ENCODE data around the gene IKZF4.
A peak's percentile ranks its signal among the peaks of the same experiment; 100 is the strongest.

Gene IKZF4

DNA sequence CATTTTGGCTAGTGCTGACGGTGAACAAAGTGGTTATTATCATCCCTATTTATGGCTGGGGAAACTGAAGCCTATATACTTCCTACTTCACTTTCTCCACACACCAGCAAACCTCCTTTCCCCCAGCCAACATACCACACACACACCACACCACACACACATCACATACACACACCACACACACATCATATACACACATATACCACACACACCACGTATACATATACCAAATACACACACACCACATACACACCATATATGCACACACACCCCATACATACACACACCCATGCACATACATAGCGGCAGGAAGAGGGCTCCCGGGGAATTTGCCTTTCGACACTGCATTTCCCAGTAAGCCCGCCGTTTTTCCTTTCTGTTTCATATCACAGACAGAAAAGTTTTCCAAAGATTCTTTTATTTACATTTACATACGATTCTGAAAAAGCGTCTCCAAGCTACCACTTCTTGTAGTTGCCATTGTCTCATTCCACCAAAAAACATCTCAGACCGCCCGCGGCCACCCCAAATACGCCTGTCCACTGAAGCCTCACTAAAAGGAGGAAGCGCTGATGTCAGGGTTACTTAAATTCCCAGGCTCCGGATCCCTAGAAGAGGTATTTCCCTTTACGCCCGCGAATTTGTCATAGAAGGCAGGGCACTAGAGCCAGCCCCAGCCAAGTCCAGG, 47.8 kb upstream of the IKZF4 start:
- peak overlapping the region; percentile 74 for H3K27ac ChIP-seq (ENCODE audit: low read length)
- H3K4me3 ChIP-seq (ENCODE audit: low read depth in 1 of 2, low read length in 2 of 2) = peak overlapping the region; percentile 39 to 64; a peak in 3 of 4 replicates
- peak overlapping the region; percentile 66 for H3K4me2 ChIP-seq (ENCODE audit: insufficient read depth, low read length)
- H4K20me1 ChIP-seq (ENCODE audit: insufficient read depth, low read length) = 0 out of 2 replicates have a peak, but pooled peaks cover 2% of the 10 kb centered on the region
- H3K9ac ChIP-seq (ENCODE audit: low read depth, low read length) = peak overlapping the region; percentile 59
- H3K4me1 ChIP-seq (ENCODE audit: insufficient read depth, low read length) = peaks cover 68% of the 10 kb centered on the region
- DNase-seq (no peak), ATAC-seq (ENCODE audit: insufficient read depth, low read depth) (no peak)
- H3K36me3 ChIP-seq (ENCODE audit: insufficient read depth, low read length) = peaks cover 55% of the 10 kb centered on the region
- peaks cover 65% of the 10 kb centered on the region for H3K79me2 ChIP-seq (ENCODE audit: insufficient read depth, low read length)
- peak overlapping the region; percentile 71 for H2AFZ ChIP-seq (ENCODE audit: low read depth, low read length)
- no peaks in the 10 kb centered on the region for H3K9me3 ChIP-seq (ENCODE audit: insufficient read depth, low read length, severe bottlenecking)
- no peaks in the 10 kb centered on the region for H3K27me3 ChIP-seq (ENCODE audit: insufficient read depth, low read length, poor library complexity)
- TF ChIP-seq EZH2 (IDR thresholded peaks at IDR 0.05; ENCODE audit: borderline replicate concordance, low read depth, low read length, severe bottlenecking) = no peak
- TF ChIP-seq, protein P1, sequence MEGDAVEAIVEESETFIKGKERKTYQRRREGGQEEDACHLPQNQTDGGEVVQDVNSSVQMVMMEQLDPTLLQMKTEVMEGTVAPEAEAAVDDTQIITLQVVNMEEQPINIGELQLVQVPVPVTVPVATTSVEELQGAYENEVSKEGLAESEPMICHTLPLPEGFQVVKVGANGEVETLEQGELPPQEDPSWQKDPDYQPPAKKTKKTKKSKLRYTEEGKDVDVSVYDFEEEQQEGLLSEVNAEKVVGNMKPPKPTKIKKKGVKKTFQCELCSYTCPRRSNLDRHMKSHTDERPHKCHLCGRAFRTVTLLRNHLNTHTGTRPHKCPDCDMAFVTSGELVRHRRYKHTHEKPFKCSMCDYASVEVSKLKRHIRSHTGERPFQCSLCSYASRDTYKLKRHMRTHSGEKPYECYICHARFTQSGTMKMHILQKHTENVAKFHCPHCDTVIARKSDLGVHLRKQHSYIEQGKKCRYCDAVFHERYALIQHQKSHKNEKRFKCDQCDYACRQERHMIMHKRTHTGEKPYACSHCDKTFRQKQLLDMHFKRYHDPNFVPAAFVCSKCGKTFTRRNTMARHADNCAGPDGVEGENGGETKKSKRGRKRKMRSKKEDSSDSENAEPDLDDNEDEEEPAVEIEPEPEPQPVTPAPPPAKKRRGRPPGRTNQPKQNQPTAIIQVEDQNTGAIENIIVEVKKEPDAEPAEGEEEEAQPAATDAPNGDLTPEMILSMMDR (IDR thresholded peaks at IDR 0.05; ENCODE audit: borderline replicate concordance, extremely low read depth, low read length, poor library complexity, severe bottlenecking) = no peak

DNA sequence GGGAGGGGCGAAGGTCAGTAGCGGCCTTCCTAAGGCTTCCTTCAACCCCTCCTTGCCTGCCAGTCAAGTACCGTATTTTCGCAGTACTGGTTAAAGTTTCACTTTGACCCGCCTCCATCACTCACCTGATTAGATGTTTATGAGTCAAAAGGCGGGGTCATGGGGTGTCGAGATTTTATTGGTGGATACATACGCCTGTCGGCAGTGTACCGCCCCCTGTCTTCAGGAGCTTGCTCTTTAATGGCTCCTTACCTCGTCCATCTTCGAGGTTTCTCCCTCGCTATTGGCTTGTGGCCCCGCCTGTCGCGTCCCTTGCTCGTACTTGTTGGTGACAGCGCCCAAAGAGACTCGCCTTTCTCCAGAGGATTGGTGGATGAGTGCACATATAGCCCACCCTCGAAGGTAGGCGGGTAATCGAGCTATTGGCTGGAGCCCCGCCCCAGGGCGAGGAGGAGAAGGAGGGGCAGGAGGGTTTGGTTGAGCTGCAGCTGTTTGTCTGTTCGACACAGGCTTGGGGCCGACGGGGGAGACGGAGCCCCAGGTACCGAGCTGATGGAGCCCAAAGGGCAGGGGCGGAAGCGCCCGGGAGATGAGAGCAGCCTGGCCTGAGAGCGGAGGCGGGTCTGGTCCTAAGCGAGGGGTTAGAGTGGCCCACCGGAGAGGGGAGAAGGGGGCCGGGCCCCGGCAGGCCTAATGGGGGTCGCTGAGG, 47.1 kb upstream of the IKZF4 start, which contains the start of gene RAB5B:
Gene RAB5B, plus strand, starts transcription at position 480 of the 709 bp plus-strand sequence. CDS start 12,883 bp downstream, outside the sequence.
- peak; percentile 91 for ATAC-seq (ENCODE audit: insufficient read depth, low read depth)
- TF ChIP-seq EZH2 (IDR thresholded peaks at IDR 0.05; ENCODE audit: borderline replicate concordance, low read depth, low read length, severe bottlenecking) = no peak
- TF ChIP-seq, protein P1 (IDR thresholded peaks at IDR 0.05; ENCODE audit: borderline replicate concordance, extremely low read depth, low read length, poor library complexity, severe bottlenecking) = no peak
- H3K36me3 ChIP-seq (ENCODE audit: insufficient read depth, low read length) = peaks cover 48% of the 10 kb centered on the region

DNA sequence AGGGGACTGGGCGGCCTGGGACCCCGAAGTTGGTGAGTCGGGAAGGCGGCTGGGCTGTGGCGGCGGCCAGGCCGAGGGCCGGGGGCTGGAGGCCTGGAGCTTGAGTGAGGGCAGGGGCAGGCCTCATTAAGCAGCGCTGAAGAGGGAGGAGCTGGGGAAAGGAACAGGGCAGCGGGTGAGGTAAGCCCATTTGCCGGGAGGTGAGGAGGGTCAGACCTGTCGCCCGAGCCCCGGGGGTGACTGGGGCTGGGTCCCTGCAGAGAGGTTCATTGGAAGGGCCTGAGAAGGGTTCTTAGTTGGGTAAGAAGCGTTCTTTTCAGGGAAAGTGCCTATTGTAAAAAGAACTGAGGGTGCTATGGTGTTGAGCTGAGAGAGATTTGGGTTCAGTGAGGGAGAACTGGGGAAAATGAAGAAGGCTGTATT, 46.5 kb upstream of the IKZF4 start:
- H3K9me3 ChIP-seq (ENCODE audit: insufficient read depth, low read length, severe bottlenecking) = no peaks in the 10 kb centered on the region
- ATAC-seq (ENCODE audit: insufficient read depth, low read depth) (peak; percentile 17), DNase-seq (peak; percentile 52)
- peak overlapping the region; percentile 86 to 93 for H3K4me3 ChIP-seq (ENCODE audit: low read depth in 1 of 2, low read length in 2 of 2)
- TF ChIP-seq, protein P1 (IDR thresholded peaks at IDR 0.05; ENCODE audit: borderline replicate concordance, extremely low read depth, low read length, poor library complexity, severe bottlenecking) = no peak
- no peak for TF ChIP-seq EZH2 (IDR thresholded peaks at IDR 0.05; ENCODE audit: borderline replicate concordance, low read depth, low read length, severe bottlenecking)
- 0 out of 2 replicates have a peak, but pooled peaks cover 2% of the 10 kb centered on the region for H4K20me1 ChIP-seq (ENCODE audit: insufficient read depth, low read length)
- H3K36me3 ChIP-seq (ENCODE audit: insufficient read depth, low read length) = peaks cover 46% of the 10 kb centered on the region
- peaks cover 61% of the 10 kb centered on the region for H3K79me2 ChIP-seq (ENCODE audit: insufficient read depth, low read length)
- peak overlapping the region; percentile 78 for H3K27ac ChIP-seq (ENCODE audit: low read length)
- peak overlapping the region; percentile 72 for H3K4me2 ChIP-seq (ENCODE audit: insufficient read depth, low read length)
- H2AFZ ChIP-seq (ENCODE audit: low read depth, low read length) = peak overlapping the region; percentile 78
- peaks cover 57% of the 10 kb centered on the region for H3K4me1 ChIP-seq (ENCODE audit: insufficient read depth, low read length)
- H3K9ac ChIP-seq (ENCODE audit: low read depth, low read length) = peak overlapping the region; percentile 89
- no peaks in the 10 kb centered on the region for H3K27me3 ChIP-seq (ENCODE audit: insufficient read depth, low read length, poor library complexity)

More for the DNA sequence above, 47.1 kb upstream of the IKZF4 start, which contains the start of gene RAB5B:
- Histone ChIP-seq H4K20me1 (ENCODE audit: insufficient read depth, low read length) (0 out of 2 replicates have a peak, but pooled peaks cover 2% of the 10 kb centered on the region), H3K27ac (ENCODE audit: low read length) (peak within 1 kb of the TSS; percentile 78), H3K4me1 (ENCODE audit: insufficient read depth, low read length) (peaks cover 61% of the 10 kb centered on the region), H3K4me3 (ENCODE audit: low read depth in 1 of 2, low read length in 2 of 2) (peak within 1 kb of the TSS; percentile 86 to 93), H2AFZ (ENCODE audit: low read depth, low read length) (peak within 1 kb of the TSS; percentile 78), H3K4me2 (ENCODE audit: insufficient read depth, low read length) (peak within 1 kb of the TSS; percentile 72), H3K27me3 (ENCODE audit: insufficient read depth, low read length, poor library complexity) (no peaks in the 10 kb centered on the region), H3K79me2 (ENCODE audit: insufficient read depth, low read length) (peaks cover 63% of the 10 kb centered on the region), H3K9ac (ENCODE audit: low read depth, low read length) (peak within 1 kb of the TSS; percentile 89), H3K9me3 (ENCODE audit: insufficient read depth, low read length, severe bottlenecking) (no peaks in the 10 kb centered on the region)
- peak; percentile 100 for DNase-seq

Data from DND-41 (cell line).